GM19372 (cell line): ENCODE data around the gene GJA3.
"Not testable (repeated sequence)": the region's sequence is repeated elsewhere in the genome, so short reads cannot be mapped to it uniquely, and the experiment has no call there.

ENCODE experiments used
- ATAC-seq: cut with Tn5 transposase; IDR thresholded peaks from one replicate; pipeline ENCODE4 v1.9.1; 2021; ENCODE audit warnings: mild to moderate bottlenecking, low read depth, moderate library complexity; ENCODE audit not compliant: unreplicated experiment

GJA3 gene

DNA sequence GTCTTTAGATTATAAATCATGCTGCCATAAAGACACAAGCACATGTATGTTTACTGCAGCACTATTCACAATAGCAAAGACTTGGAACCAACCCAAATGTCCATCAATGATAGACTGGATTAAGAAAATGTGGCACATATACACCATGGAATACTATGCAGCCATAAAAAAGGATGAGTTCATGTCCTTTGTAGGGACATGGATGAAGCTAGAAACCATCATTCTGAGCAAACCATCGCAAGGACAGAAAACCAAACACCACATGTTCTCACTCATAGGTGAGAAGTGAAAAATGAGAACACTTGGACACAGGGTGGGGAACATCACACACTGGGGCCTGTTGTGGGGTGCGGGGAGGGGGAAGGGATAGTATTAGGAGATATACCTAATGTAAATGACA is 7.6 kb downstream of the GJA3 start:
- not testable (repeated sequence) for ATAC-seq

DNA sequence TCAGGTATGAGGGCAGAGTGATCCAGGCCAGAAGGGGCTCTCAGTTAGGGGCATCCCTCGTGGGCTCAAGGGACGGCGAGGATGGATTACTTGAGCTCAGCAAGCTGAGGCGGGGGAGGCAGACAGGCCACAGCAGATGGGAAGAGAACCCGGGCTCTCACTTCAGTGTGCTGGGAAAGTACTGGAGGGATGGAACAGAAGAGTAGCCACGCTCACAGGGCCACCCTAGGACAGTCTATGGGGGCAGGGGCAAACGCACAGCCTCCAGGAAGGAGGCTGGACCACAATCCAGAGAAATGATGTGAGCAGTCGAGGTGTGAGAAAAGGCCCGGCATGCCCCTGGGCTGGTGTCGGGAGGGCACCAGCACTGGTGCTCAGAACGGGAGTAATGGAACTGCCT is 9.2 kb downstream of the GJA3 start:
- no peak for ATAC-seq

DNA sequence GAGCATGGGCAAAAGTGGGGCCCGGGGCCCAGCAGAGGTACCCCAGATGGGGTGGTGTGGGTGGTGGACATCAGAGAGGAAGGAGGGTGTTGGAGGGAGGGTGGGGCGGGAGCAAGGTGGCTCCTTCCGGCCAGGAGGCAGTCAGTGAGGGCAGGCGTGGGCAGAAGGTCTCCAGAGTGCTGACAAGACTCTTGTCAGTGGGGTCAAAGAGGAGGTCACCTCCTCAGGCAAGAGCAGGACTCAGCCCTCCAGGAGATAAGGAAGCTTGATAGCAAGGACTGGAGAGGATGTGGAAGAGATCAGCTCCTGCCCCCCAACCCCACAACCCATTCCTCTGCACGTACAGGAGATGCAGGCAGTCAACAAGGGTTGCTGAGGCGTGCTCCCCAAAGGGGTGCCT is 9.8 kb downstream of the GJA3 start:
- no peak for ATAC-seq

DNA sequence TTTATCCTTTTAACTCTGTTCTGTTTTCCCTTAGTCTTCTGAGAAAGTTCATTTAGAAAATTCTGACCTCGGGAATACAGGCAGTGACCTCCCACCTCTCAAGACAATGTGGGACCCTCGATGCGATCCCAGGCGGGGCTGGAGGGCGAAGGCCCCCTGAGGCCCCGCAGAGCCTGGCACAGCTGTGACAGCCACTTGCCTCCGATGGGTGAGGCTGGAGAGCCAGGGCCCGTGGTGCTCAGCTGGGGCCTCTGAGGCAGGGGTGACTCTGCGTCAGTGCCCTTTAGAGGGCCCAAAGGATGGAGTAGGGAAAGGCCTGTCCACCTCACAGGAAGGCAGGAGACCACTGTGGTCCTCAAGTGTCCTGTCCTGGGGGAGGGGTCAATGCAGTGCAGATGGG is 10.3 kb downstream of the GJA3 start:
- no peak for ATAC-seq

DNA sequence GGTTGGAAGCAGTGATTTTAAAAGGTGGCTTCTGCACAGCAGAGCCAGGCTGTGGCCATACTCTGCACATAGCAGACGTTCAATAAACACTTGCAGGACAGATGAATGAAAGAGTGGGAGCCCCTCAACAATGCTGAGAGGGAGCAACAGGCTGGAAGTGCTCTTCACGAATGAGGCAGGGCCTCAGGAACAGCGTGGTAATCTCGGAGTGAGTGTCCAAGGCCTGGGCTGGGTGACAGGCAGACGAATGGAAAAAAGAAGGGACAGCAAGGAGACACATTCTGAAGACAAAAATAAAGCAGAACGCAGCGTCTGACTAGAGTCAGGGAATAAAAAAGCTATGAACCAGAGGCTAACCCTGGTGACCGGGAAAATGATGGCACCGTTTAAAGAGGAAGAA is 11.1 kb downstream of the GJA3 start:
- ATAC-seq: no peak

DNA sequence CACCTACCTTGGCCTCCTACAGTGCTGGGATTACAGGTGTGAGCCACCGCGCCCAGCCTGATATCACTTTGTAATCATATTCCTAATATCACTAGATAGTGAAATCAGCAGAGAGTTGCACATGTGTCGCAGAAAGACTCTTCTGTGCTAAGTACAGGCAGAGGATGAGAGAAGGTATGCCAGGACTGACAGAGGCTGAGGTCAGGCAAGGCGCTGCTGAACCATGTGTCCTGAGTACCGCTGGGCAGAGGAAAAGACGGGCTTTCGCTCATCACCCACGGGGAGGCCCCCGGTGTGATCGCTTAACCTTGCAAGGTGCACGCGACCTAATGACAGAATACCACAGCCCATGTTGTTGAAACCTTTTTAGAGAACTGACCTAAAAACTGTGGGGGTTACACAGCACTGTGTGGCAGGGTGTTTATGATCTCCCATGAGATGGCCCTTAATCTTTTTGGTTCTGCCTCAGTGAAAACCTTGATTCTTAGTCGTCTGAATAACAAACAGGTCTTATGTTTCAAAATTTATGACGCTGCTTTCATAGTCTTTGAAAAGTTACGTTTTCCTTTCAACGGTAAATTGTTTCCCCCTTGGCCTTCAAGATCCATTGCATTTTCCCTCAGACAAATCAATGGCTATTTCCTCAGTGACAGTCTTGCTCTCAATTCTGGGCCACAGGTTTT is 12.2 kb downstream of the GJA3 start:
- no peak for ATAC-seq

DNA sequence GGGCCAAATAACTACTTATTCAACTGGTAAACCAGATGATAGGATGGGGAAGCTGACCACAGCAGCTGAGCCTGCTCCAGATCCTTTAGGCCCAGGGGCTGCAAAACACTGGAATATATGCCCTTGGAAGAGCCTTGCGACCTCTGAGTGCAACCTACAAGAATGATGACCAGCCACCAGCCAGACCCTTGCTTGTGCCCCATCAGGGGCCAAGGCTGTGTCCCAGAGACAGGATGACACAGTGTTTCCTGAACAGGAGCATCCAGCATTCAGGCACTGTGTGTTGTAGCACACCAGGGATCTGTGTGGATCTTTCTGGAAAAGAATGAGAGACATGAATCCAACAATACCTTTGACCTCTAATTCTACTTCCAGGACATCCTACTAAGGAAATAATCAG is 14.5 kb downstream of the GJA3 start:
- ATAC-seq: no peak

DNA sequence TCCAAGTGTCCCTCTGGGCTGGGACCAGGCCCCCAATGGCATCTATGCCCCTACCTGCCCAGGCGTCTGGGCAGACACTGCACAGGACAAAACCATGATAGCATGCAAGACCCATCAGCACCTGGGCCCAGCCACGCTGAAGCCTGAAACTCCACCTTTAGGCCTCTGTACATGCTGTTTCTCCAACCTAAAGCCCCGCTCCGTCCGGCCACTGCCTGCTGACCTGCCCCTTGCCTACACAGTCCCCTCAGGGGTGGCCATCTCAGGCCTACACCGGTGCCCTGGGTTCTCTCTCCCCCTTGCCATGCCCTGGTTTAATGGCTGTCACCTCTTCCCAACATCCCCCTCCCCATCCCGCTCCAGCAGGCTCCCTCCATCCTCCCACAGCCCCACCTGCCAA is 15.3 kb downstream of the GJA3 start:
- ATAC-seq: no peak

DNA sequence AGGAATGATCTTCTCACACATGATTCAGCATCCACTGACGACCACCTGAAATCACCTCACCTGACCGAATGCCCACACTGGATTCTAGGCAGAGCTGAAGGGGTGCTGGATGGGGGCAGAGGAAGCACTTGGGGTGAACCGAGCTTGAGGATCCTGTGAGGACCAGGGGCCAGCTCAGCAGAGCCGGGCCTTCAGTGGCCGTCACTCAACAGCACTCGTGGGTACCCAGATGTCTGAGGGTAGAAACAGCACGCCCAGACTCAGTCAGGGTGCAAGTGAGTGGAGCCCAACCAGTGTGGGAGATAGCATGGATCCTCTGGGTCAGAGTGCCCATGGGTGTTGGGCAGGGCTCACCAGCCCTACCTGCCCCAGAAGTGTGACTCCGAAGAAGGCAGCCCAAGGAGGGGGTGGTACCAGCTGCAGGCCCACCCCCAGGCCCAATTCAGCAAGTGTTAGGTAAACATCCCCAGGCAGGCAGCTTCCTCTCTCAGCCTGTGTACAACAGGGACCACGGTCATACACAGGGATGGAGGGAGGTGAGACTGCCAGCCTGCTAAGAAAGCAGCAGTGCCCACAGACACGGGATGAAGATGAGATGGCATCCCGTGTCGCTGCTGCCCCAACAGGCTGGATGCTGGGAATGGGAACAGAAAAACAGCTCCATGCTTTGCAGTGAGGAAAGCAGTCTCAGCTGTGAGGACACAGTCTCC is 16.6 kb downstream of the GJA3 start:
- no peak for ATAC-seq

DNA sequence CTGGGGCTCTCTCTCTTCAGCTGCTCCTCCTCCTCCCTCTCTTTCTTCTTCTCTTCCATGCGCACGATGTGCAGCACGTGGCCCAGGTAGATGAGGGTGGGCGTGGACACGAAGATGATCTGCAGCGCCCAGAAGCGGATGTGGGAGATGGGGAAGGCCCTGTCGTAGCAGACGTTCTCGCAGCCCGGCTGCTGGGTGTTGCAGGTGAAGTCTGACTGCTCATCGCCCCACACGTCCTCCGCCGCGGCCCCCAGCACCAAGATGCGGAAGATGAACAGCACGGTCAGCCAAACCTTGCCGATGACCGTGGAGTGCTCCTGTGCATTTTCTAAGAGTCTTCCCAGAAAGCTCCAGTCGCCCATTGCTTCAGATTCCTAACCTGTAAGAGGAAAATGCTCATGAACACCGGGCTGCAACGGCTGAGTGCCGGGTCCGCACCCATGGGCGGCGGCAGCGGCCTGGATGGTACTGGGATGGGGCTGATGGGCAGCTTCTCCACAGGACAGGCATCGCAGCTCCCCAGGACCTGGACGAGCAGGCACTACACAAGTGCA is 17.8 kb downstream of the GJA3 start:
- no peak for ATAC-seq

DNA sequence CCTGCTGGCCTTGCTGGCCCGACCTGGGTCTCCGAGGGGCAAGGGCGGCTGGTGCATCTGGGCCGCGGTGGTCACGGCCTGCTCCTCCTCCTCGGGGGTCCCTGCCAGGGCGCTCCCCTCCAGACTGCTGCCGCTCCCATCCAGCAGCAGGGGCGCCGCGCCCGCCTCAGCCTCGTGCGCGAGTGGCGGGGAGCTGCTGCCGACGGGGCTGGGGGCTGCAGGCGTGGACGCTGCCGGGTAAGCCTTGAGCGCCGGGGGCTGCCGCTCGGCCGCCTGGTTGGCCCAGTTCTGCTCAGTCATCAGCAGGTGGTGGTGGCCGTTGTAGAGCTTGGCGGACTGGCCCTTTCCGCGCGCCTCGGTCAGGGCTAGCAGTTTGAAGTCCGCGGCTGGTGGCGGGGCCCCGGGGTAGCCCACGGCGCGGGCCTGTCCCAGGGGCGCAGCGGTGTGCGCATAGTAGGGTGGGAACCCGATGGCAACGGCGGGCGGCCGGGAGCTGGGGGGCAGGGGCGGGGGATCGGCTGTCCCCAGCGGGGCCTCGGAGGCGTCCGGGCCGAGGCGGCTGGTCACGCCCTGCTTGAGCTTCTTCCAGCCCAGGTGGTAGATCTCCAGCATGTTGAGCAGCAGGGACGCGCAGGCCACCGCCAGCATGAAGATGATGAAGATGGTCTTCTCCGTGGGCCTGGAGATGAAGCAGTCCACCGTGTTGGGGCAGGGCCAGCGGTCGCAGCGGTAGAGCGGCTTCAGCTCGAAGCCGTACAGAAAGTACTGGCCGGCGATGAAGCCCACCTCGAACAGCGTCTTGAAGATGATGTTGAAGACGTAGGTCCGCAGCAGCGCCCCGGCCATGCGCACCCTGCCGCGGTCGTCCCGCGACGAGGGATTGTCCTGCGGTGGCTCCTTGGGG is 18.6 kb downstream of the GJA3 start:
- ATAC-seq: no peak

DNA sequence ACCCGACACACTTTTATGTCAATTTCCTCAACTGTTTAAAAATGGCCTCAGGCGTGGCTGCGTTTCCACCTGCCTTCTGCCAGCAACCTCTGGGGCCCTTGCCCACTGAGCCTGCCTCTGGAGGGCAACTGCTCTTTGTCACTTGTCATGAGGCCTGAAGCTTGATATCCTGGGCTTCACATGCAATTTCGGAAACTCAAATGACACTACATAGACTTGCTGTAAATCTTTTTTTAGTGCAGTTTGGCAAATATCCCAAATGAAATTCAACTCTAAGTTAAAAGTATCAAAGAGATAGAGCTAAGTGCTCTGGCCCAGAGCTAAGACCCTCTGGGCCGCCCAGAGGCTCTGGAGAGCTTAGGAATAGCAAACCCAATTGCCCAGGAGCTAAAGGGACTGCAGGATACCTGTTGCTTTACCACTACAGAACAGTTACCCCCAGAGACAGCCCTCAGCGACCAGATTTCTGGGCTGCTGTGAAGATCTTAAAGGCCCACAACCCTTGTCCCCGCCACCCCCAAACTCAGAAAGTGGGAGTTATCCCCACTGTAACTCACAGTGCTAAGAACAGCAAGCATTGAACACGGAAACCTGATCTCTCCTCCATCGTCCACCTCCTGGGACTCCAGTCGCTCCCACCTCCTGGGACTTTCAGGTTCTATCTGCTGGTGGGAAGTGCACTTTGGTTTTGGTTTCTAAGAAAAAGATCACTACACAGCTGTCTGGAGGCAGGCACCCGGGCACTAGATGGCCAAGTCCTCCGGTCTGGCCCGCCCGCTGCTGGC is 19.4 kb downstream of the GJA3 start:
- no peak for ATAC-seq

DNA sequence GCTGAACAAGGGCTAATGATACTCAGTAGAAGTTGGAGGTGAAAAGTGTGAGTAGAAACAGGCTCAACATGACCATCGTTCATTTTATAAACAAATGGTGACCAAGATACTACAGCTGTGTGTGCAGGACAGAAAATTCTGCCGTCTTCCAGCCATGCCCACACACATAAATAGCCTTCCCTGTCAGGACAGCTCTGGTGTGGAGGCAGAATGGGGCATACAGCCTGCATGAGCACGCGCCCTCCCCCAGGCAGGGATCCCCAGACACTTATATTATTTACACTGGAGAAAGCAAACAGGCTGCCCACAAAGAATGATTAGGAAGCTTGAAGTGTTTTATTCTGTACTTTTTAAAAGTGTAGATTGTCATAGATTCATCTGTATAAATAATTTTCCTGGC is 20.4 kb downstream of the GJA3 start:
- no peak for ATAC-seq

DNA sequence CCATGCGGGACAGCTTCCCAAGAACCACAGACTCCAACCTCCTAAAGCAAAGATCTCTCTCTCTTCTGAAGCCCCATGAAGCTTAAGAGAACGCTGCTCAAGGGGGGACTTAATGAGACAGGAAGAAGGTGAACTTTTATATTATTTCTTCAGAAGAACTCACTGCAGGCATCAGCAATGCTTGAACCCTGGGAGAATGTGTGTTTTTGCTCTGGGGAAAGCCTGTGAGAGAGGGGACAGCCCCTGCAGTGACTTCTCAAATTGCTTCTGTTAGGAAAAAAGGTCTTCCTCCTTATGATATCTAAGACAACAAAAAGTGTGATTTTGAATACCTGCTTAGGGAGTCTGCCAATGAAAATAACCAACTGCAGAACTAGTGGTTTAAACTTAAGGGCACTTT is 23.0 kb downstream of the GJA3 start:
- no peak for ATAC-seq

DNA sequence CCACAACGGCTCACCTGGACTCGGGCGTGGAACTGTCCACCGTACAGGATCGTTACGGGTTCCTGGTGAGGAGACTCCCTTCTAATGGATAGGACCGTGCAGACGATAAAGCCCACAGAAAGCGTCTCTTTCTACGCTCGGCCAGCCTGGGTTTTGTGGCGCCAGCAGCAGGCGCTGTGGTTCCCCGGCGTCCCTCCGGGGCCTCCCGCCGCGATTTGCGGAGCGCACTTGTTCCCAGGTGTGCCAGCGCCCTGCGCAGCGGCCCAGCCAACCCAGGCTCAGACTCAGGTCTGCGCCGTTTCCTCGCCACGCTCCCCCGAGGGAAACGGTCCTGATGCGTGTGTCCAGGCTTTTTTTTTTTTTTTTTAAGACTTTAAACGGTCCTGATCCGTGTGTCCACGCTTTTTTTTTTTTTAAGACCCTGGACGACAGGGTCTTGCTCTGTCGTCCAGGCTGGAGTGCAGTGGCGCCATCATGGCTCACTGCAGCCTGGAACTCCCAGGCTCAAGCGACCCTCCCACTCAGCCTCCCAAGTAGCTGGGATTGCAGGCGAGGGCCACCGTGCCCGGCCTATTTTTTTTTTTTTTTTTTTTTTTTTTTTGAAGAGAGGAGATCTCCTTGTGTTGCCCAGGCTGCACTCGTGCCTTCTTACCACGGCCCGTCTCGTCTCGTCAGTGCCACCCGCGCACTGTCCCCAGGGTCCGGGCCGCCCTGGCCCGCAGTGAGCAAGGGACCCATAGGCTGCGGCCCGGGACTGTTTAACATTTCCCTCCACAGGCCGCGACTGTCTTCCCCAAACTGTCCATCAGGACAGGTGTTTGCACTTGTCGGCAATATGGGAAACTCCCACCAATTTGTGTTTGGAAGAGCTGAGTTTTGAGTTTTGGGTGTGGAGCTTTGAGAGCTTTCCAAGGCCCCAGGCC is 23.8 kb downstream of the GJA3 start:
- ATAC-seq: no peak

DNA sequence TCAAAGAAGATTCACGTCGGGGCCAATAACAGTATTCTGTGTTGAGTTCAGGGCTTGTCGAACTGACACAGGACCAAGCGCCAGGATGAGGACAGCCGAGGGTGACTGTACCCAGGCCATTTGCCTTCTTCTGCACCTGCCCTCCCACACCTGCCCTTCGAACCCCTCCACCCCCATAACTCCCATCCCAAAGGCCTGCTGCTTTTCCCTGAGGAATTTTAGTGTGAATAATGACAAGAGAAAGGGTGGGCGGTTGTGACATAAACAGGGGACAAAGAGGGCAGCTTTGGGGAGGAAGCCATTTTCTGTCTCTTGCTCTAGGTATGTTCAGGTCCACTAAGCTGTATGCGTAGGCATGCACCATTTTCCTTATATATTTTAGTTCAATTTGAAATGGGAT is 26.1 kb downstream of the GJA3 start:
- no peak for ATAC-seq

DNA sequence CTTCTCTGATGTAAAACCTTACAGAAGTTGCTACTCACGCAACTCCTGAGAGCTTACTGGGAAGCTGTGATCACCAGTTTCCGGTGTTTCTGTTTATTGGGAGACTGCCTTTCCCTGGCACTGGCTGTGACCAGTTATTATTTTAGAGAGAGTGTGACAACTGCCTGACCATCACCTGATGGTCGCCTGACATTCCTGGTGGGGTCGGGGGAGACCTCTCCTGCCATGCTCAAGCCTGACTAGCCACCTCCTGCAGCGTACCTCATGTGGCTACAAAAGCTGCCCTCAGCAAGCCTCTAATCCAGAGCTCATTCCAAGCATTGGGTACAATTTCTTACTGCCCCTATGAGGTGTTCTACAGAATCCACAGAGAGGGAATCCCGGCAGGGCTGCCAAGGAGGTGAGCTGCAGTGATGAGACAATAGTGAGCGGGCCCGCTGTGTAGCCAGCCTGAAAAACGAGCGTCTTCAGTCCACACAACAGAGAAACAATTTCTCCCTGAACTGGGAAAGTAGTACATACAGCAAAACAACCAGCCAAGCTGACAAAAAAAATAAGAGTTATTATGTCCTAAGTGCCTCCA is 28.7 kb downstream of the GJA3 start:
- ATAC-seq: no peak

DNA sequence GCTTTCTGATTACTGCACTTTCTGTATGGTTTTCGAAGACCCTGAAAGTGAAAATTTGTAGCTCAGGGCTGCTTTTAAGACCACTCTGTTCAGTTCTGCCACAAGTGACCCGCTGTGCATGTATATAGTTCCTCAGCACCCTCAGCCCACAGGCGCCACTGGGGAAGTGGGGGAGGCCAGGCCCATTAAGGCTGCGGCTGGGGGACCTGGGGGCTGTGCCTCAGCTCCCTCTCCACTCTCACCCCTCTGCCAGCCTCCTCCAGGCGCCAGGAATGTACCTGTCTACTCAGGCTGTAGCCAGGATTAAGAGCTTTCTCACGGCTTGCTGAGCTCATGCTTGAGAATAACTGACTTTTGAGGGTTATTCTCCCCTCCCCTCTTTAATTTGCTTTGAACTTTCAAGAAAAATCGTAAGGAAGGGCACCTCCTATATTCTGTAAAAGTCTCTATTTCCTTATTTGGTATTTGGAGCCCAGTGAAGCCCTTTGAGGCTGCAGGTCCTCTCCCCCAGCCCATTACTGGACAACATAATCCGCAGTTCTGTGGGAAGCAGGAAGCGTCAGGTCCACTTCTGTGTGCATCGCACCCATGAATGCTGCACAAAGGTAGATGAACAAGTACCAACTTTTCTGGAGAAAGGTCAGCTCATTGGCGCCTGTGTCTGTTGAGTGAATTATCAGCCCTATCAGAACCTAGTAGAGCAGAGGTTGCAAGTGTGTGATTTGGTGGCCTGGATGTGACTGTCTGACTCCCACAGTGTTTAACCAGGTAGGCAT is 29.6 kb downstream of the GJA3 start:
- ATAC-seq: no peak
